ENCODE data around the gene CHKA. TPM values are rescaled to one million over a fixed set of nuclear protein-coding genes. Genes with fewer than 3 reads are reported as not detected.
A peak's percentile ranks its signal among the peaks of the same experiment; 100 is the strongest.

CHKA gene
- total RNA-seq, 3 donors from 2014 or later: 44.1 to 74.4 (median 58.5) TPM

DNA sequence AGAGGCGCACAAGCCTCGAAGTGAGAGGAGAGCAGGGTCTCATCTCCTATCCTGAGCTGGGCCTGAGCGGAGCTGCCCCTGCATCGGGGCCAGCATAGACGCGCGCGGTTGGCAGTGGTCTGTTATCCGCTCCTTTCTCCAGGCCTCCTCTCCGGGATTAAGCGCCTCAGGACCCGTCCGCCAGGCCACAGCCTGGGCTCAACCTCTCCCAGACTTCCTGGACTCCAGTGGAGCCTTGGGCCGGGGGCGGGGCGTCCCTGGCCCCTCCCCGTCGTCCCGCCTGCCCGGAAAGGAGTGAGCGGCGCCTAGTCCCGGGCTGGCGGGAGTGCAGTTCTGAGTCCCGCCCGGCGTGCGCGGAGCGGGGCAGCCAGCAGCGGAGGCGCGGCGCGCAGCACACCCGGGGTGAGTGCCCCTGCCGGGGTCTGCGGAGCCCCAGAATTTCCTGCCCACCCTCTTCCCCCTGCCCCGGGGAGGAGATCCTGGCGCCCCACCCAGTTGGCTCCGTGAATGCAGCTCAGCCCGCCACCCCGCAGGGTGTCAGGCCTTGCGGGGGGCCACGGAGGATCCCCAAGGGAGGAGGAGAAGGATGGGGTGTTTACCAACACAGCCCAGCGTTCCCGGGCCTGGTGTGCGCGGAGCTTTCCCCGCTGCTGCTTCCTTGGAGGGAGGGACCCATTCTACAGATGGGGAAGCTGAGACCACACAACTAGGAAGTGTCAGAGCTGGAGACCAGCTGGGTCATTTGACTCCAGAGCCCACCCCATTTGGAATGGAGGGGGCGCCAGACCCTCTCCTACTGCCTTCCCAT is 82.3 kb downstream of the CHKA start, which contains the start of gene TCIRG1:
Gene TCIRG1, plus strand, starts transcription at position 308 of the 808 bp plus-strand sequence. CDS start 2,247 bp downstream, outside the sequence.
- DNase-seq (peak; percentile 92 to 94 (median 93)), ATAC-seq (peak; percentile 87)
- Histone ChIP-seq H3K4me1 (ENCODE audit: low read depth) (peaks cover 19% of the 10 kb centered on the region), H3K9me3 (no peaks in the 10 kb centered on the region), H3K4me3 (peak within 1 kb of the TSS; percentile 73), H3K36me3 (ENCODE audit: low read depth) (peaks cover 5% of the 10 kb centered on the region)
- TF ChIP-seq, protein P1, sequence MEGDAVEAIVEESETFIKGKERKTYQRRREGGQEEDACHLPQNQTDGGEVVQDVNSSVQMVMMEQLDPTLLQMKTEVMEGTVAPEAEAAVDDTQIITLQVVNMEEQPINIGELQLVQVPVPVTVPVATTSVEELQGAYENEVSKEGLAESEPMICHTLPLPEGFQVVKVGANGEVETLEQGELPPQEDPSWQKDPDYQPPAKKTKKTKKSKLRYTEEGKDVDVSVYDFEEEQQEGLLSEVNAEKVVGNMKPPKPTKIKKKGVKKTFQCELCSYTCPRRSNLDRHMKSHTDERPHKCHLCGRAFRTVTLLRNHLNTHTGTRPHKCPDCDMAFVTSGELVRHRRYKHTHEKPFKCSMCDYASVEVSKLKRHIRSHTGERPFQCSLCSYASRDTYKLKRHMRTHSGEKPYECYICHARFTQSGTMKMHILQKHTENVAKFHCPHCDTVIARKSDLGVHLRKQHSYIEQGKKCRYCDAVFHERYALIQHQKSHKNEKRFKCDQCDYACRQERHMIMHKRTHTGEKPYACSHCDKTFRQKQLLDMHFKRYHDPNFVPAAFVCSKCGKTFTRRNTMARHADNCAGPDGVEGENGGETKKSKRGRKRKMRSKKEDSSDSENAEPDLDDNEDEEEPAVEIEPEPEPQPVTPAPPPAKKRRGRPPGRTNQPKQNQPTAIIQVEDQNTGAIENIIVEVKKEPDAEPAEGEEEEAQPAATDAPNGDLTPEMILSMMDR (IDR thresholded peaks at IDR 0.05): no peak
- intact Hi-C loops (cut with DNase I, micrococcal nuclease): no loop called here

DNA sequence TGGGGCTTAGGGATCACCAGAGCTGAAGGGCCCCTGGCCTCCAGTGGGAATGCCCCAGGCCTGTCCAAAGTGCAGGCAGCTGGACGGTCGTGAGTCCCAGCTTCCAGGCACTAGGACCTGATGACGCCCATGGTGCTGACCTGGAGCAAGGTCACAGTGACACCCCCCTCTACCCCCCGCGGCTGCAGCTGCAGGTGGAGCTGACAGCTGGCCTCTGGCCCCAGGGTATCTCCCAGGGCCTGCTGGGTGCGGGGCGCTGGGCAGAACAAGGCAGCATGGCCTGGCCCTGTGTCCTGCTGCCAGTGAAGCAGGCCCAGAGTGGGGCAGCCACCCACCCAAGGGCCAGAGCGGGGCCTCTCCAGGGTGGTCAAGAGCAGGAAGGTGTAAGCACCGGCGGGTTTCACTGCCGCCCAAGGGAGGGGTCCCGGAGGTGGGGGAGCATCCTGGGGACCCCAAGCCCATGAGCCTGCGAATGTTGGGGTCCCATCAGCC is 82.9 kb downstream of the CHKA start:
- H3K36me3 ChIP-seq (ENCODE audit: low read depth): peaks cover 5% of the 10 kb centered on the region
- peak overlapping the region; percentile 73 for H3K4me3 ChIP-seq
- H3K9me3 ChIP-seq: no peaks in the 10 kb centered on the region
- TF ChIP-seq, protein P1 (IDR thresholded peaks at IDR 0.05): no peak
- DNase-seq (peak in 2 of 3 donors; percentile 28 to 73), ATAC-seq (peak; percentile 4)
- peaks cover 19% of the 10 kb centered on the region for H3K4me1 ChIP-seq (ENCODE audit: low read depth)
- intact Hi-C loops (cut with DNase I, micrococcal nuclease): no loop called here

DNA sequence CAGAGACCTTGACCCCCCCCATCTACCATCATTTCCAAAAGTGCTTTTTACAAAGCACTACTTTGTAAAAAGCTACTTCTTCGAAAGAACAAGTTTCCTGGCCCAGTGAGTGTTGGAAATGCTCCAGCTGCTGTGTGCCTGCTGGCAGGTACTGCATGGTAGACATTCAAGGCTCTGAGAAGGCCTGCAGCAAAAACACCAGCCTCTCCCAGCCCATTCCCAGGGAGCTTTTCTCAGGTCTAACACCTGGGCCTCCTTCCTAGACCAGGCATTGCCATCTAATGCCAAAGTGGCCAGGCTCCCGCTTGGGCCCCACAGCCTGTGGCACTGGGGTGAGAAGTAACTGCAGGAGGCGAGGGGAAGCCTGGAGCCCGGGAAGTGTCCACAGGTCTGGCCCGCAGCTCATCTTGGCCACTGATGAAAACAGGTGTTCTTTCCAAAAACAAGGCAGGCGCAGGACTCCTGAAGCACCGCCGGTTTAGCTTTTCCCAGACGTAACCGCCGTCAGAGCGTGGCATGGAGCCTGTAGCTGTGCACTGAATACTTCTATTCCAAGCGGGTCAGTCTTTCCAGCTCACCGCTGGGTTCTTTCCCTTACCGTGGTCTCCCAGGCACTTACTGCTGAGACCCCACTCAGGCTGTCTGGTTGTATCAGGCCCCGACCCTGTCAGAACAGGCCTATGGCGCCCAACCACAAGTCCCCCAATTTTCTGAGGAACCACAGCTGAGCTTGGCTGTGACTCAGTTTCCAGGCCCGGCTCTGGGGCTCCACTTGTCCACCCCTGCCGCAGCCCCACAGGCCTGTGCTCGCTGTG is 83.6 kb downstream of the CHKA start:
- ATAC-seq: no peak

DNA sequence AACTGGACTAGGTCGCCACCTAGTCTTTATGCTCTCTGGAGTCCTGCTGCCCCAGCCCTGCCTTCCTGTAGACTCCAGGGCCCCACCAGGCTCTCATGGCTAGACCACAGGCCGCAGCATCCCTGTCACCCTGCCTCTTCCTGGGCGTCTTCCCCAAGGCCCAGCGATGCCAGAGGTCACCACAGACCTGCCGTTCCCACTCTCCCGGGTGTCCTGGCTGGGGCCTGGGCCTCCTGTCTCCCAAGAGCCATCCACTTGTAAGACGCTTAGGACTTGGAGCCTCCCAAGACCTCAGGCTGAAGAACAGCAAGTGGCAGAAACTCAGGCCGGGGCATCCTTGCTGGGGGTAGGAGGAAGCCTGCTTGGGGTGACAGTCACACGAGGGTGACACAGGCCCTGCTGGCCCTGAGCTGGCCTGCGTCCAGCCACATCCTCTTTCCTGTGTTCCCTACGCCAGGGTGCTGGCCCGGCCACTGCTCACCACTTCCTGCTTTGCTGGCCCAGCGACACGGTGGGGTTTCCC is 84.4 kb downstream of the CHKA start:
- peaks cover 22% of the 10 kb centered on the region for H3K4me1 ChIP-seq (ENCODE audit: low read depth)
- intact Hi-C loops (cut with DNase I, micrococcal nuclease): no loop called here
- ATAC-seq (peak; percentile 6), DNase-seq (peak; percentile 40 to 87 (median 69))
- H3K36me3 ChIP-seq (ENCODE audit: low read depth): no peaks in the 10 kb centered on the region
- TF ChIP-seq, protein P1 (IDR thresholded peaks at IDR 0.05): no peak
- H3K4me3 ChIP-seq: no peak overlapping the region
- no peaks in the 10 kb centered on the region for H3K9me3 ChIP-seq

More for the DNA sequence above, 83.6 kb downstream of the CHKA start:
- TF ChIP-seq, protein P1 (IDR thresholded peaks at IDR 0.05): no peak
- Histone ChIP-seq H3K9me3 (no peaks in the 10 kb centered on the region), H3K4me1 (ENCODE audit: low read depth) (peaks cover 19% of the 10 kb centered on the region), H3K4me3 (no peak overlapping the region), H3K36me3 (ENCODE audit: low read depth) (no peaks in the 10 kb centered on the region)
- intact Hi-C loops (cut with DNase I, micrococcal nuclease): no loop called here
- DNase-seq: peak in 2 of 3 donors; percentile 42 to 51

DNA sequence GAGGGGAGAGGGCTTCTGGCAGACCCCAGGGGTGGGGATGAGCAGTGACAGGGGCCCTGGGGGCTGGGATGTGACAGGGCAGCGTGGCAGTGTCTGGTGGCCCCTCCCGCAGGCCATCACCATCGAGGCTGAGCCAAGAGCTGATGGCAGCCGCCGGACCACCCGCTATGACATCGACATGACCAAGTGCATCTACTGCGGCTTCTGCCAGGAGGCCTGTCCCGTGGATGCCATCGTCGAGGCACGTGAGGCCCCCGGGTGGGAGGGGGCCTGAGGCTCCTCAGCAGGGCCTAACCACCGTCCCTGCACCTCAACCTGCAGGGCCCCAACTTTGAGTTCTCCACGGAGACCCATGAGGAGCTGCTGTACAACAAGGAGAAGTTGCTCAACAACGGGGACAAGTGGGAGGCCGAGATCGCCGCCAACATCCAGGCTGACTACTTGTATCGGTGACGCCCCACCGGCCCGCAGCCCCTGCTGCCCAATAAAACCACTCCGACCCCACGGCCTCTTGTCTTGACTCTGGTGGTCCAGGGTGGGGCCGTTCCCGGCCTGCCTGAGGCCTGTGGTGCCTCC is 85.0 kb downstream of the CHKA start:
- no peak for ATAC-seq

More for the DNA sequence above, 85.0 kb downstream of the CHKA start:
- H3K4me1 ChIP-seq (ENCODE audit: low read depth): peaks cover 28% of the 10 kb centered on the region
- peak in 2 of 3 donors; percentile 46 to 62 for DNase-seq
- H3K36me3 ChIP-seq (ENCODE audit: low read depth): no peaks in the 10 kb centered on the region
- H3K4me3 ChIP-seq: no peak overlapping the region
- no peaks in the 10 kb centered on the region for H3K9me3 ChIP-seq
- TF ChIP-seq, protein P1 (IDR thresholded peaks at IDR 0.05): no peak
- intact Hi-C loops (cut with DNase I, micrococcal nuclease): no loop called here

All from mucosa of descending colon (tissue), 3 donors.